SK-N-SH treated with all-trans-retinoic acid at 6 μM for 48 hours (cell line): ENCODE data around the gene CYP2E1.

ENCODE experiments used
- ATAC-seq: fragments of 200-7000 bp; cut with Tn5 transposase; 3 replicates; pipeline ENCODE4 v1.9.1; 2020; ENCODE audit warnings: mild to moderate bottlenecking, moderate library complexity
- ARNTL ChIP-seq: fragments of 450-650 bp; formaldehyde crosslinking; IDR thresholded peaks from 2 replicates; pipeline ENCODE4 v1.5.0; 2020; ENCODE audit warnings: low read depth, mild to moderate bottlenecking, moderate library complexity, borderline replicate concordance
- BACH2 ChIP-seq: fragments of 250-450 bp; sonication (Bioruptor Pico); IDR thresholded peaks from 2 replicates; pipeline ENCODE4 v1.9.0; 2021; ENCODE audit warnings: mild to moderate bottlenecking, borderline replicate concordance
- CSDC2 ChIP-seq: fragments of 250-450 bp; sonication (Bioruptor Pico); IDR thresholded peaks from 2 replicates; pipeline ENCODE4 v1.5.0; 2020; ENCODE audit warnings: mild to moderate bottlenecking, moderate library complexity
- ISL1 ChIP-seq: fragments of 250-450 bp; sonication (Bioruptor Pico); IDR thresholded peaks from 2 replicates; pipeline ENCODE4 v2.1.2; 2022; ENCODE audit warnings: mild to moderate bottlenecking, moderate library complexity
- OSR1 ChIP-seq: fragments of 250-450 bp; sonication (Bioruptor Pico); IDR thresholded peaks from 2 replicates; pipeline ENCODE4 v1.8.0; 2022; ENCODE audit warnings: moderate library complexity, mild to moderate bottlenecking, inconsistent platforms
- PPARA ChIP-seq: fragments of 250-450 bp; sonication (Bioruptor Pico); IDR thresholded peaks from 2 replicates; pipeline ENCODE4 v1.5.0; 2020; ENCODE audit warnings: mild to moderate bottlenecking, borderline replicate concordance
- RARB ChIP-seq: fragments of 250-450 bp; sonication (Bioruptor Pico); IDR thresholded peaks from 2 replicates; pipeline ENCODE4 v1.8.0; 2021; ENCODE audit warnings: mild to moderate bottlenecking, moderate library complexity
- SNAI2 ChIP-seq: fragments of 250-450 bp; sonication (Bioruptor Pico); IDR thresholded peaks from 2 replicates; pipeline ENCODE4 v1.5.0; 2020; ENCODE audit warnings: mild to moderate bottlenecking, moderate library complexity
- TCF4 ChIP-seq: fragments of 250-450 bp; sonication (Bioruptor Pico); IDR thresholded peaks from 2 replicates; pipeline ENCODE4 v1.8.0; 2021; ENCODE audit warnings: mild to moderate bottlenecking, moderate library complexity, borderline replicate concordance
- TOX ChIP-seq: fragments of 250-450 bp; sonication (Bioruptor Pico); IDR thresholded peaks from 2 replicates; pipeline ENCODE4 v1.8.0; 2021; ENCODE audit warnings: mild to moderate bottlenecking, moderate library complexity, borderline replicate concordance
- ZC3H10 ChIP-seq: fragments of 250-450 bp; sonication (Bioruptor Pico); IDR thresholded peaks from 2 replicates; pipeline ENCODE4 v1.5.1; 2021; ENCODE audit warnings: mild to moderate bottlenecking, moderate library complexity
- ZFP30 ChIP-seq: fragments of 450-650 bp; formaldehyde crosslinking; IDR thresholded peaks from 2 replicates; pipeline ENCODE4 v1.5.0; 2022; ENCODE audit warnings: mild to moderate bottlenecking, moderate library complexity
- ZNF565 ChIP-seq: fragments of 450-650 bp; formaldehyde crosslinking; conservative IDR thresholded peaks from 2 replicates; pipeline ENCODE4 v1.5.0; 2020; ENCODE audit warnings: low read depth, mild to moderate bottlenecking, moderate library complexity
- ZNF8 ChIP-seq: fragments of 450-650 bp; formaldehyde crosslinking; IDR thresholded peaks from 2 replicates; pipeline ENCODE4 v1.5.0; 2020; ENCODE audit warnings: mild to moderate bottlenecking, moderate library complexity
- TF ChIP-seq, protein P1 (sequence below): fragments of 250-450 bp; sonication (Bioruptor Pico); IDR thresholded peaks from 2 replicates; pipeline ENCODE4 v1.5.1; 2020; ENCODE audit warnings: low read depth, mild to moderate bottlenecking, moderate library complexity
- TF ChIP-seq, protein P2 (sequence below): fragments of 250-450 bp; sonication (Bioruptor Pico); IDR thresholded peaks from 2 replicates; pipeline ENCODE4 v1.8.0; 2020; ENCODE audit warnings: mild to moderate bottlenecking, moderate library complexity, borderline replicate concordance
- TF ChIP-seq, protein P3 (sequence below): fragments of 250-450 bp; sonication (Bioruptor Pico); IDR thresholded peaks from 2 replicates; pipeline ENCODE4 v1.5.0; 2020; ENCODE audit warnings: mild to moderate bottlenecking, moderate library complexity
- TF ChIP-seq, protein P4 (sequence below): fragments of 250-450 bp; sonication (Bioruptor Pico); IDR thresholded peaks from 2 replicates; pipeline ENCODE4 v1.5.1; 2021; ENCODE audit warnings: mild to moderate bottlenecking, moderate library complexity

CYP2E1 gene

DNA sequence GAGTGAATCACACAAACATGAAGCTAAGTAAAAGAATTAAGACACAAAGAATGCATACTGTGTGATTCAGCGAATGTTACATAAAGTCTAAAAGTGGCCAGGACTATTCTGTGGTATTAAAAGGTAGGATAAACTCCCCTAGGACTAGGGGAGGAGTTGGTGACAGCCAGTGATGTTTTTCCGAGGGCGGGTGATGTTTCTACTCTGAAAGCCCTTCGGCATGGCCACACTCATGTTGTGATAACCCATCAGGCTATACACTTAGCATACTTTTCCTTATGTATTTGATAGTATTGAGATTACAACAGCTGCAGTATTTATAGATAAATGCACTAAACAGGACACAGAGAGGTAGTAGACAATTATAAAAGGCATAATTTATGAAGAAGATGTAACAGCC is 15.8 kb upstream of the CYP2E1 start (continued):
- TF ChIP-seq, protein P1, sequence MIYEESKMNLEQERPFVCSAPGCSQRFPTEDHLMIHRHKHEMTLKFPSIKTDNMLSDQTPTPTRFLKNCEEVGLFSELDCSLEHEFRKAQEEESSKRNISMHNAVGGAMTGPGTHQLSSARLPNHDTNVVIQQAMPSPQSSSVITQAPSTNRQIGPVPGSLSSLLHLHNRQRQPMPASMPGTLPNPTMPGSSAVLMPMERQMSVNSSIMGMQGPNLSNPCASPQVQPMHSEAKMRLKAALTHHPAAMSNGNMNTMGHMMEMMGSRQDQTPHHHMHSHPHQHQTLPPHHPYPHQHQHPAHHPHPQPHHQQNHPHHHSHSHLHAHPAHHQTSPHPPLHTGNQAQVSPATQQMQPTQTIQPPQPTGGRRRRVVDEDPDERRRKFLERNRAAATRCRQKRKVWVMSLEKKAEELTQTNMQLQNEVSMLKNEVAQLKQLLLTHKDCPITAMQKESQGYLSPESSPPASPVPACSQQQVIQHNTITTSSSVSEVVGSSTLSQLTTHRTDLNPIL (CRISPR knock-in tag): no peak
- TF ChIP-seq ARNTL (CRISPR knock-in tag): no peak
- TF ChIP-seq, protein P2, sequence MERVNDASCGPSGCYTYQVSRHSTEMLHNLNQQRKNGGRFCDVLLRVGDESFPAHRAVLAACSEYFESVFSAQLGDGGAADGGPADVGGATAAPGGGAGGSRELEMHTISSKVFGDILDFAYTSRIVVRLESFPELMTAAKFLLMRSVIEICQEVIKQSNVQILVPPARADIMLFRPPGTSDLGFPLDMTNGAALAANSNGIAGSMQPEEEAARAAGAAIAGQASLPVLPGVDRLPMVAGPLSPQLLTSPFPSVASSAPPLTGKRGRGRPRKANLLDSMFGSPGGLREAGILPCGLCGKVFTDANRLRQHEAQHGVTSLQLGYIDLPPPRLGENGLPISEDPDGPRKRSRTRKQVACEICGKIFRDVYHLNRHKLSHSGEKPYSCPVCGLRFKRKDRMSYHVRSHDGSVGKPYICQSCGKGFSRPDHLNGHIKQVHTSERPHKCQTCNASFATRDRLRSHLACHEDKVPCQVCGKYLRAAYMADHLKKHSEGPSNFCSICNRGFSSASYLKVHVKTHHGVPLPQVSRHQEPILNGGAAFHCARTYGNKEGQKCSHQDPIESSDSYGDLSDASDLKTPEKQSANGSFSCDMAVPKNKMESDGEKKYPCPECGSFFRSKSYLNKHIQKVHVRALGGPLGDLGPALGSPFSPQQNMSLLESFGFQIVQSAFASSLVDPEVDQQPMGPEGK: no peak
- no peak for TF ChIP-seq PPARA (CRISPR knock-in tag)
- TF ChIP-seq CSDC2: no peak
- TF ChIP-seq, protein P3, sequence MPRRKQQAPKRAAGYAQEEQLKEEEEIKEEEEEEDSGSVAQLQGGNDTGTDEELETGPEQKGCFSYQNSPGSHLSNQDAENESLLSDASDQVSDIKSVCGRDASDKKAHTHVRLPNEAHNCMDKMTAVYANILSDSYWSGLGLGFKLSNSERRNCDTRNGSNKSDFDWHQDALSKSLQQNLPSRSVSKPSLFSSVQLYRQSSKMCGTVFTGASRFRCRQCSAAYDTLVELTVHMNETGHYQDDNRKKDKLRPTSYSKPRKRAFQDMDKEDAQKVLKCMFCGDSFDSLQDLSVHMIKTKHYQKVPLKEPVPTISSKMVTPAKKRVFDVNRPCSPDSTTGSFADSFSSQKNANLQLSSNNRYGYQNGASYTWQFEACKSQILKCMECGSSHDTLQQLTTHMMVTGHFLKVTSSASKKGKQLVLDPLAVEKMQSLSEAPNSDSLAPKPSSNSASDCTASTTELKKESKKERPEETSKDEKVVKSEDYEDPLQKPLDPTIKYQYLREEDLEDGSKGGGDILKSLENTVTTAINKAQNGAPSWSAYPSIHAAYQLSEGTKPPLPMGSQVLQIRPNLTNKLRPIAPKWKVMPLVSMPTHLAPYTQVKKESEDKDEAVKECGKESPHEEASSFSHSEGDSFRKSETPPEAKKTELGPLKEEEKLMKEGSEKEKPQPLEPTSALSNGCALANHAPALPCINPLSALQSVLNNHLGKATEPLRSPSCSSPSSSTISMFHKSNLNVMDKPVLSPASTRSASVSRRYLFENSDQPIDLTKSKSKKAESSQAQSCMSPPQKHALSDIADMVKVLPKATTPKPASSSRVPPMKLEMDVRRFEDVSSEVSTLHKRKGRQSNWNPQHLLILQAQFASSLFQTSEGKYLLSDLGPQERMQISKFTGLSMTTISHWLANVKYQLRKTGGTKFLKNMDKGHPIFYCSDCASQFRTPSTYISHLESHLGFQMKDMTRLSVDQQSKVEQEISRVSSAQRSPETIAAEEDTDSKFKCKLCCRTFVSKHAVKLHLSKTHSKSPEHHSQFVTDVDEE (CRISPR knock-in tag): no peak

DNA sequence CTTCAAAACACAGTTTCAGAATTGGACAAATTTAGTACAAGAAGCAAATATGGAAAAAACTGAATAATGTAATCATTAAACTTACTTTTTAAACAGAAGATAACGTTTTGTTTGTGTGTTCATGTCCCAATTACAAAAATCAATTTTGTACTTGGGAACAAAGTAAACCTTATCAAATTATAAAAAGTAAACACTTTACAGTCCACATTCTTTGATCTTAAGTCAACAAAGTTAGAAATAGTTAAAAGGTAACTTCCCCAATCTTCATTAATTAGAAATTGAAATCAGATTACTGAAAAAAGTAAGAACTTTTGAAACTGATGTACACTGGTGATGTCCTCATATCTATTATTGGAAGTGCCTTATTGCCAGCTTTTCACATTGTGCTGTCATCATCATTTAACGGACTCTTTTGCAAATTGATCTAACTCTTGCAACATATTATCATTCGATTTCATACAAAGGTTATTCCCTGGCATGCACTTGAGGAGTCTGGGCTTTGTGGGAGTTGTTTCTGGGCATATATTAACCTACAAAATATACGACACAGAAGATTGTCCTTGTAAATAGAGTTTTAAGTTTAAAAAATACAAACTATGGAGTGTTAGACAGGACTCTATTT is 15.1 kb upstream of the CYP2E1 start:
- no peak for ATAC-seq
- no peak for TF ChIP-seq TOX (CRISPR knock-in tag)
- no peak for TF ChIP-seq ZFP30
- TF ChIP-seq RARB (CRISPR knock-in tag): no peak
- no peak for TF ChIP-seq ZNF565 (CRISPR knock-in tag)
- no peak for TF ChIP-seq TCF4 (CRISPR knock-in tag)
- TF ChIP-seq BACH2 (CRISPR knock-in tag): no peak
- no peak for TF ChIP-seq ZNF8
- no peak for TF ChIP-seq PPARA (CRISPR knock-in tag)
- TF ChIP-seq ARNTL (CRISPR knock-in tag): no peak
- TF ChIP-seq, protein P2: no peak
- TF ChIP-seq, protein P1 (CRISPR knock-in tag): no peak
- TF ChIP-seq, protein P3 (CRISPR knock-in tag): no peak

DNA sequence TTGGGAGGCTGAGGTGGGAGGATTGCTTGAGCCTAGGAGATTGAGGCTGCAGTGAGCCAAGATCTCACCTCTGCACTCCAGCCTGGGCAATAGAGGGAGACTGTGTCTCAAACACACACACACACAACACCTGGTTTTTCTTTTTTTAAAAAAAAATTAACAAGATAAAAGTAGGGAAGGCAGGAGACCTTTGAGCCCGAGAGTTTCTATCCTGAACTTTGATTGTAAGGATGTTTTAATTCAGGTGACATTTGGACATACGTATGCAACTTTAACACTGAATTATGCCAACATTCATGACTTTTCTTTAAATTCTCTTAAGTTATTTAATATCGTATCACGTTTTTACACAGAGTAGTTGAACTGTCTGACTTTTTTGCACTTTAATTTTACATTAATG is 11.7 kb upstream of the CYP2E1 start:
- ATAC-seq: no peak
- TF ChIP-seq RARB (CRISPR knock-in tag) (no peak), ISL1 (CRISPR knock-in tag) (no peak), TCF4 (CRISPR knock-in tag) (no peak), ZC3H10 (CRISPR knock-in tag) (no peak), ZFP30 (no peak), ZNF8 (no peak), OSR1 (CRISPR knock-in tag) (no peak), TOX (CRISPR knock-in tag) (no peak), SNAI2 (CRISPR knock-in tag) (no peak)
- TF ChIP-seq, protein P2: no peak
- TF ChIP-seq, protein P1 (CRISPR knock-in tag): no peak
- TF ChIP-seq, protein P4, sequence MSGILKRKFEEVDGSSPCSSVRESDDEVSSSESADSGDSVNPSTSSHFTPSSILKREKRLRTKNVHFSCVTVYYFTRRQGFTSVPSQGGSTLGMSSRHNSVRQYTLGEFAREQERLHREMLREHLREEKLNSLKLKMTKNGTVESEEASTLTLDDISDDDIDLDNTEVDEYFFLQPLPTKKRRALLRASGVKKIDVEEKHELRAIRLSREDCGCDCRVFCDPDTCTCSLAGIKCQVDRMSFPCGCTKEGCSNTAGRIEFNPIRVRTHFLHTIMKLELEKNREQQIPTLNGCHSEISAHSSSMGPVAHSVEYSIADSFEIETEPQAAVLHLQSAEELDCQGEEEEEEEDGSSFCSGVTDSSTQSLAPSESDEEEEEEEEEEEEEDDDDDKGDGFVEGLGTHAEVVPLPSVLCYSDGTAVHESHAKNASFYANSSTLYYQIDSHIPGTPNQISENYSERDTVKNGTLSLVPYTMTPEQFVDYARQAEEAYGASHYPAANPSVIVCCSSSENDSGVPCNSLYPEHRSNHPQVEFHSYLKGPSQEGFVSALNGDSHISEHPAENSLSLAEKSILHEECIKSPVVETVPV: no peak
